GF-D8 (cell line): Measurements from ENCODE around the gene FFAR2.
"Not testable (repeated sequence)": the region's sequence is repeated elsewhere in the genome, so short reads cannot be mapped to it uniquely, and the experiment has no call there.

Experiments
- DNase-seq: peaks from one replicate; lab custom pipeline; 2025; lab: John Stamatoyannopoulos, UW

The FFAR2 gene

GRCh38 chr19:35447606-35448469 lies at the start of gene FFAR2:
Gene FFAR2, plus strand, starts transcription at chr19:35448257. Its CDS starts 1,458 bp downstream, at chr19:35449715.
- no peak for DNase-seq

GRCh38 chr19:35398570-35398969 lies 49.5 kb upstream of the FFAR2 start:
- no peak for DNase-seq

- no peak for DNase-seq
These were observed 48.8 kb upstream of the FFAR2 start for GRCh38 chr19:35399231-35399630.

GRCh38 chr19:35399948-35400772 lies 47.9 kb upstream of the FFAR2 start:
- DNase-seq, result no peak

GRCh38 chr19:35400773-35401100 lies 47.3 kb upstream of the FFAR2 start:
- no peak for DNase-seq

DNA sequence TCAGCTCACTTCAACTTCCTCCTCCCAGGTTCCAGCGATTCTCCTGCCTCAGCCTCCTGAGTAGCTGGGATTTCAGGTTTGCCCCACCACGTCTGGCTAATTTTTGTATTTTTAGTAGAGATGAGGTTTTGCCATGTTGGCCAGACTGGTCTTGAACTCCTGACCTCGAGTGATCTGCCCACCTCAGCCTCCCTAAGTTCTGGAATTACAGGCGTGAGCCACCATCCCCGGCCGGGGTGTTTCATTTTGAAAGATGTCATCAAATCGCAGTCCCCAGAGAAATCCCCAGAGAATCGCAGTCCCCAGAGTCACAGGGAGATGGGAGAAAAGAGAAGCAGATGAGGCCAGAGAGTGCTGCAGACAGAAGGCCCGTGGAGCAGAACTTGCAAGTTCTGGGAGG lies 46.6 kb upstream of the FFAR2 start:
- not testable (repeated sequence) for DNase-seq

DNA sequence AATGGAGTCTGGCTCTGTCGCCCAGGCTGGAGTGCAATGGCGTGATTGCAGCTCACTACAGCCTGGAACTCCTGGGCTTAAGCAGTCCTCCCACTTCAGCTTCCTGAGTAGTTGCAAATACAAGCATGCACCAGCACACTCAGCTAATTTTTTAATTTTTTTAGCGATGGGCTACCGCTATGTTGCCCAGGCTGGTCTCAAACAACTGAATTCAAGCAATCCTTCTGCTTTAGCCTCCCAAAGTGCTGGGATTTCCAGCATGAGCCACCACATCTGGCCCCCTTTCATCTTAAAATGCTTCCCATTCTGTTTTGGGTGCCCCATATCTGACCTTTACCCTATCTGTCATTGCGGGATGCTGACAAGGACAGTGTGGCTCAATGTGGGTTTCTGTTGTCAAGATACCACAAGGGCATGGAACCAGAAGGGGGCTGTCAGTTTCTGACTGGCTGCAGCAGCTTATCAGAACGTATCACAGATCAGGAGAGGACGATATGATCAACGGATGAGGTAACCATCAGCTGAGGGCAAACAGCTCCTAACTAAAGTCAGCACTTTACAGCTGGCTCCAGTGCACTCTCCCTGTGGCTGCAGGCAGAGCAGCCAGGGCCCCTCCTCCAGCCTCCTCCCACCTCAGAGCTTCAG lies 44.8 kb upstream of the FFAR2 start:
- peak; percentile 55 for DNase-seq

- DNase-seq, result no peak
These were observed 43.0 kb upstream of the FFAR2 start for GRCh38 chr19:35404879-35405622.

- DNase-seq, result no peak
These were observed 40.4 kb upstream of the FFAR2 start for GRCh38 chr19:35407619-35408018.

GRCh38 chr19:35408284-35409171 lies 39.5 kb upstream of the FFAR2 start:
- no peak for DNase-seq

DNA sequence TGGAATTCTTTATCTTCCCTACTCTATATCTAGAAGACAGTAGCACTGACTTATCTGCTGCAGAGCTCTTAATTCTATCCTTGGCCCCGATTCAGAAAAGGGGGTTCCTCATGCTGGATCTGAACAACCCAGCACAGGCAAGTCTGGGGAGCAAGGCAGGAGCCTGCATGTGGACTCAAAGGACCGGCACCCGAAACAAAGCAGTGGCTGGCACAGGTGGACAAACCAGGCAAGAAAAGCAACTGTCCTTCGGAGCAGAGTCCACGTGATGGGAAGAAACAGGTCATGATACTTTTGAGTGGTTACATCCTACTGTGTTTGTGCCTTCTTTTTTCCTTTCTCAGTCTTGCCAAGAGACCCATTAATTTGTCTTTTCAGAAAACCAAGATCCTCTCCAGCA lies 38.9 kb upstream of the FFAR2 start:
- no peak for DNase-seq

DNA sequence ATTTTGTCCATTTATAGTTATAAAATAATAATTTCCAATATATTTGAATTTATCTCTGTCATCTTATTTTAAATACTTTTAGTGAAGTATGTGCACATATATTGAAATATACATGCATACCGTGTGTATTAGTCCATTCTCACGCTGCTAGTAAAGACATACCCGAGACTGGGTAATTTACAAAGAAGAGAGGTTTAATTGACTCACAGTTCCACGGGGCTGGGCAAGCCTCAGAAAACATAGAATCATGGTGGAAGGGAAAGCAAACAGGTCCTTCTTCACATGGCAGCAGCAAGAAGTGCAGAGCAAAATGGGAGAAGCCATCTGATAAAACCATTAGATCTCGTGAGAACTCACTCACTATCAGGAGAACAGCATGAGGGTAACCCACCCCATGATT lies 37.6 kb upstream of the FFAR2 start:
- DNase-seq, result no peak

- no peak for DNase-seq
These were observed 33.6 kb upstream of the FFAR2 start for GRCh38 chr19:35414442-35414841.

DNA sequence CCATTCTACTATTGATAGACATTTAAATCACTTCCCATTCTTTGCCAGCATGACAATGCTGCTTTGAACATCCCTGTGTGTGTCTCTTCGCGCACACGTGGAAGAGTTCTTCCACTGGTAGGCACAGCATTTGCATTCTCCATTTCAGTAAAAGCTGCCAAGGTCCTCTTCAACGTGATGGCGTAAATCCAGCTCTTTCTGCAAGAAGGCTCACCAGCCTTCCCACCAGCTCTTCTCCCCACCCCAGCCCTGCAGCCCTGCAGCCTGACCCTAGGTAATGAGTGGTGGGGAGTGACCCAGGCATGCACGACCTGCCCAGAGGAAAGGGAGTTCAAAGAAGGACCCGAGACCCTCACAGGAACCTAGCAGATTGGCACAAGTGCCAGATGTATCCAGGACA lies 31.7 kb upstream of the FFAR2 start:
- no peak for DNase-seq

DNA sequence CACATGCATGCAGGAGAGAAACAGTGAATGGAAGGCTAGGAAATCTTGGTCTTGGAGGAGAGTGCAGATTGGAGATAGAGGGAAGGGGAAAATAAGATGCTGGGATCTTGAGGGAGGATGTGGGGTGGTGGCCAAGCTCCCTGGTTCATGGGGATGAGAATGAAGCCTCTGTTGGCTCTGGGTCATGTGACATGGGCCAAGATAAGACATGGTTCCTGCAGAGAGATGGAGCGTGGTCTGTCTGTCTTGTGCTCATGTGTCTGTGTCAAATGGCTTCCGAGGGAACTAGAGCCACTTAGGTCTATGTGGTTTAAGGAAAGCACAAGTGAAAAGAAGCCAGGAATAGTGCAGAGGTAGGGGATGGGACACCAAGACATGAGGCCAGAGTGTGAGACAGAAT lies 30.8 kb upstream of the FFAR2 start:
- no peak for DNase-seq

GRCh38 chr19:35417713-35418534 lies 30.1 kb upstream of the FFAR2 start:
- no peak for DNase-seq

- no peak for DNase-seq
These were observed 29.0 kb upstream of the FFAR2 start for GRCh38 chr19:35419046-35419445.

- no peak for DNase-seq
These were observed 28.3 kb upstream of the FFAR2 start for GRCh38 chr19:35419805-35420204.

DNA sequence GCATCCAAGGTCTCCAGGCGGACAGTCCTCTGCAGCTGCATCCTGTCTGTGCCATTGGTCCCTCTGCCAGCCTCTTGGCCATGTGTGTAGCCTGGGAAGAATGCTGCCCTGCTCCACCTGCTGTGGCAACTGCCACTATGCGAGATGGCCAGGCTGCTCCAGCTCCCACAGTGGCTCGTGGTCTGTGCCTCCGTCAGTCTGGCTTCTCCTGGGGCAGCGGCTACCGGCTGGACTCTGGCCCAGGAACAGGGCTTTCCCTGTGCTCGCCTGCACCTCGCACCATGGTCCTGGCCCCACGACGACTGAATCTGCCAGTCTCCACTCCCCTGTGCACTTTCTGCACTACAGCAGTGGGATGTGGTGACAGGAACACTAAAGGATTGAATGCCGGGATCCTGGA lies 26.7 kb upstream of the FFAR2 start:
- no peak for DNase-seq

GRCh38 chr19:35423406-35423805 lies 24.7 kb upstream of the FFAR2 start:
- DNase-seq, result not testable (repeated sequence)
